HepG2 (cell line): Measurements from ENCODE around the gene MVB12A. TPM values are rescaled to one million over a fixed set of nuclear protein-coding genes. Genes with fewer than 3 reads are reported as not detected.

Experiments
- AHR ChIP-seq: IDR thresholded peaks from 2 replicates; pipeline ENCODE4 v1.6.1; 2018; ENCODE audit warnings: missing genetic modification reagents, missing compliant biosample characterization
- BORCS8-MEF2B ChIP-seq: sonication (generic); formaldehyde crosslinking; IDR thresholded peaks from 2 replicates; pipeline ENCODE4 v1.8.0; 2022; ENCODE audit warnings: mild to moderate bottlenecking, missing genetic modification reagents
- PLSCR1 ChIP-seq: sonication (generic); formaldehyde crosslinking; IDR thresholded peaks from 2 replicates; pipeline ENCODE4 v1.5.0; 2020; ENCODE audit warnings: missing genetic modification reagents, mild to moderate bottlenecking, borderline replicate concordance
- SRF ChIP-seq: IDR thresholded peaks from 2 replicates; pipeline ENCODE4 v1.6.1; 2011; ENCODE audit warnings: mild to moderate bottlenecking, low read depth, low read length, moderate library complexity
- ZBTB40 ChIP-seq, 2 experiments: fragments of 450-650 bp in 1 of 2; sonication (generic) in 1 of 2; formaldehyde crosslinking in 1 of 2; IDR thresholded peaks; 2 replicates each; pipeline versions ENCODE4 v1.6.1 to v1.8.0; 2016 to 2022; ENCODE audit warnings: antibody characterized with exemption in 1 of 2, mild to moderate bottlenecking in 1 of 2, missing genetic modification reagents in 1 of 2
- ZBTB7A ChIP-seq: sonication (generic); formaldehyde crosslinking; IDR thresholded peaks from 2 replicates; pipeline ENCODE4 v1.8.0; 2022; ENCODE audit warnings: mild to moderate bottlenecking, missing genetic modification reagents
- ZNF260 ChIP-seq: sonication (generic); formaldehyde crosslinking; IDR thresholded peaks from 2 replicates; pipeline ENCODE4 v1.4.0; 2020; ENCODE audit warnings: missing genetic modification reagents, low read depth, mild to moderate bottlenecking, borderline replicate concordance
- ZNF274 ChIP-seq: sonication (generic); formaldehyde crosslinking; IDR thresholded peaks from 2 replicates; pipeline ENCODE4 v1.5.1; 2020; ENCODE audit warnings: mild to moderate bottlenecking, missing genetic modification reagents
- ZNF281 ChIP-seq: sonication (generic); formaldehyde crosslinking; IDR thresholded peaks from 2 replicates; pipeline ENCODE4 v1.4.0; 2020; ENCODE audit warnings: missing genetic modification reagents, borderline replicate concordance
- ZNF343 ChIP-seq: sonication (generic); formaldehyde crosslinking; IDR thresholded peaks from 2 replicates; pipeline ENCODE4 v1.4.0; 2020; ENCODE audit warnings: mild to moderate bottlenecking, missing genetic modification reagents
- ZNF556 ChIP-seq: sonication (generic); formaldehyde crosslinking; IDR thresholded peaks from 2 replicates; pipeline ENCODE4 v1.4.0; 2020; ENCODE audit warnings: mild to moderate bottlenecking, missing genetic modification reagents, borderline replicate concordance
- ZNF616 ChIP-seq: sonication (generic); formaldehyde crosslinking; IDR thresholded peaks from 2 replicates; pipeline ENCODE4 v1.5.0; 2020; ENCODE audit warnings: low read depth, mild to moderate bottlenecking, missing genetic modification reagents
- ZNF891 ChIP-seq: sonication (generic); formaldehyde crosslinking; IDR thresholded peaks from 2 replicates; pipeline ENCODE4 v1.5.0; 2020; ENCODE audit warnings: mild to moderate bottlenecking, missing genetic modification reagents
- ZSCAN29 ChIP-seq: sonication (generic); formaldehyde crosslinking; conservative IDR thresholded peaks from 2 replicates; pipeline ENCODE4 v1.4.0; 2020; ENCODE audit warnings: mild to moderate bottlenecking, missing genetic modification reagents
- polyA plus RNA-seq, 8 experiments: library from polyadenylated mRNA; depleted of rRNA in 3 of 8; stranded (reverse) in 7 of 8; unstranded in 1 of 8; fragments of >200 nt; fragmentation: Illumina TruSeq in 4 of 8; extraction: Trizol in 4 of 8; gene quantifications; 2 replicates each; pipeline versions ENCODE4 v1.2.1 to v1.2.3, GENCODE V29; 2011 to 2016; ENCODE audit warnings: low read depth in 4 of 8, missing spikeins in 1 of 8, mixed read lengths in 1 of 8; ENCODE audit not compliant: insufficient read depth in 1 of 8
- total RNA-seq, 5 experiments: library from RNA; depleted of rRNA; stranded (reverse); fragments of >200 nt; fragmentation: Illumina TruSeq; extraction: Trizol; gene quantifications; 2 replicates each; pipeline ENCODE4 v1.2.3, GENCODE V29; 2016; ENCODE audit warnings: low read depth in 1 of 5

MVB12A gene
- total and polyA plus RNA-seq, 2 of the 13 experiments (the other 11 are each of a cell fraction or from before 2014, with no cell fraction given): 35.7 to 36.1 TPM

DNA sequence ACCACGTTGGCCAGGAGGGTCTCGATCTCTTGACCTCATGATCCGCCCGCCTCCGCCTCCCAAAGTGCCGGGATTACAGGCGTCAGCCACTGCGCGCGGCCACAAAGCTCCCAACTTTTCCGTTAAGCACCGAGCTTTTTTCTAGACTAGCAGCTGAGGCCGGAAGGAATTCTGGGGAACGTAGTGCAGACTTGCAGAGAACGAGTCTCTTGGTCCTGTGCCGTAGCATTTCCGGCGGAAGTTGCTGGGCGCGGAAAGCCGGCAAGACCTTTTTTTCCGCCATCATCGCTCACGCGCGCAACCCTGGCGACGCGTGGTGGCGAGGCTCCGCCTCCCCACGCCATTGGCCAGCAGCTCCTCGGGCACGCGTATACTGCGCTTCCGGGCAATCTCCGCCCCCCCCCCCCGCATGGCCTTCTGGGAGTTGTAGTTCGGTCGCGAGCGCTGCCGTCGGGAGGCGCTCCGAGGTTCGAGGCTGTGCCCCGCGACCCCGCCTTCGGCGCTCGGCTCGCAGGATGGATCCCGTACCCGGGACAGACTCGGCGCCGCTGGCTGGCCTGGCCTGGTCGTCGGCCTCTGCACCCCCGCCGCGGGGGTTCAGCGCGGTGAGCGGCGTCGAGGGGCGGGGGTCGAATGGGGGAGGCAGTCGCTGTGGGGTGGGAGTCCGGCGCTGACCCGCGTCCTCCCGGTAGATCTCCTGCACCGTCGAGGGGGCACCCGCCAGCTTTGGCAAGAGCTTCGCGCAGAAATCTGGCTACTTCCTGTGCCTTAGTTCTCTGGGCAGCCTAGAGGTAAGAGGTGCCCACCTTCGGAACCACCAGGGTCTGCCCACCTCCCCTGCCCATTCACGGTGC is at the start of gene MVB12A (continued):
- TF ChIP-seq ZNF281 (CRISPR knock-in tag): no peak
- TF ChIP-seq ZNF556: peak; percentile 75; the same call in 1 of the 2 replicates
- no peak for TF ChIP-seq ZNF616
- peak; percentile 92 for TF ChIP-seq ZBTB40 (IDR thresholded peaks at IDR 0.05)
- TF ChIP-seq ZBTB40 (CRISPR knock-in tag; IDR thresholded peaks at IDR 0.05): no peak; the same call in 1 of the 2 replicates
- TF ChIP-seq PLSCR1: no peak
- TF ChIP-seq ZBTB7A (CRISPR knock-in tag): no peak
- TF ChIP-seq ZNF891 (CRISPR knock-in tag): no peak
- TF ChIP-seq ZNF343 (CRISPR knock-in tag): peak; percentile 82
- 0 out of 2 replicates have a peak, but pooled peaks have one; percentile 14 for TF ChIP-seq ZNF274
- no peak for TF ChIP-seq ZSCAN29 (CRISPR knock-in tag)
- no peak; the same call in 1 of the 2 replicates for TF ChIP-seq BORCS8-MEF2B
- TF ChIP-seq AHR (CRISPR knock-in tag): no peak
- TF ChIP-seq SRF: no peak
- no peak for TF ChIP-seq ZNF260
